ENCODE data around the gene DVL2.
"Not testable (repeated sequence)": the region's sequence is repeated elsewhere in the genome, so short reads cannot be mapped to it uniquely, and the experiment has no call there.

Gene DVL2

GRCh38 chr17:7254511-7254910, 20.2 kb upstream of the DVL2 start:
- no peak for DNase-seq

- DNase-seq: no peak
These were observed 18.8 kb upstream of the DVL2 start for GRCh38 chr17:7253082-7253481.

GRCh38 chr17:7252176-7253043, 18.1 kb upstream of the DVL2 start, which contains the start of gene ELP5:
ELP5 (plus strand) TSS chr17:7252215; CDS start chr17:7252551, 336 bp downstream.
- DNase-seq: peak; percentile 91

GRCh38 chr17:7251661-7252175, 17.4 kb upstream of the DVL2 start, which contains the start of gene CTDNEP1:
CTDNEP1 (minus strand) TSS chr17:7251734; CDS start chr17:7251296, 438 bp downstream.
- peak; percentile 99 for DNase-seq

GRCh38 chr17:7250695-7251627, 16.6 kb upstream of the DVL2 start:
- DNase-seq: no peak

- no peak for DNase-seq
These were observed 15.5 kb upstream of the DVL2 start for GRCh38 chr17:7249830-7250229.

GRCh38 chr17:7249214-7249613, 14.9 kb upstream of the DVL2 start:
- DNase-seq: no peak

GRCh38 chr17:7248796-7249195, 14.5 kb upstream of the DVL2 start:
- DNase-seq: no peak

GRCh38 chr17:7246779-7247178, 12.5 kb upstream of the DVL2 start:
- DNase-seq: no peak

- not testable (repeated sequence) for DNase-seq
These were observed 9.5 kb upstream of the DVL2 start for GRCh38 chr17:7243838-7244237.

- no peak for DNase-seq
These were observed 9.1 kb upstream of the DVL2 start for GRCh38 chr17:7243453-7243729.

- peak; percentile 94 for DNase-seq
These were observed 8.6 kb upstream of the DVL2 start for GRCh38 chr17:7242717-7243452.

- DNase-seq: peak; percentile 86
These were observed 7.7 kb upstream of the DVL2 start, which contains the start of gene GABARAP for GRCh38 chr17:7241783-7242716. GABARAP (minus strand) TSS chr17:7242449; CDS start chr17:7242330, 119 bp downstream.

GRCh38 chr17:7241090-7241733, 6.9 kb upstream of the DVL2 start:
- DNase-seq: peak; percentile 48

GRCh38 chr17:7240375-7240774, 6.1 kb upstream of the DVL2 start:
- DNase-seq: no peak

- DNase-seq: peak; percentile 99
These were observed 5.0 kb upstream of the DVL2 start, which contains the start of gene PHF23 for GRCh38 chr17:7239091-7240027. PHF23 (minus strand) TSS chr17:7239457; CDS start chr17:7239279, 178 bp downstream.

- peak; percentile 54 for DNase-seq
These were observed 4.2 kb upstream of the DVL2 start for GRCh38 chr17:7238420-7239090.

GRCh38 chr17:7237761-7238419, 3.6 kb upstream of the DVL2 start:
- peak; percentile 73 for DNase-seq
